HEK293 (cell line): Measurements from ENCODE around the gene THRAP3.

Experiments used
- SP2 ChIP-seq: fragments of 450-650 bp; formaldehyde crosslinking; IDR thresholded peaks from 2 replicates; pipeline ENCODE4 v1.5.1; 2016; ENCODE audit warnings: missing biosample characterization, missing genetic modification characterization
- YY1 ChIP-seq: fragments of 450-650 bp; formaldehyde crosslinking; IDR thresholded peaks from 2 replicates; pipeline ENCODE4 v1.5.1; 2018; ENCODE audit warnings: missing biosample characterization, missing genetic modification characterization
- ZNF10 ChIP-seq: fragments of 450-650 bp; formaldehyde crosslinking; IDR thresholded peaks from 2 replicates; pipeline ENCODE4 v1.5.1; 2017; ENCODE audit warnings: missing biosample characterization, missing genetic modification characterization
- ZNF701 ChIP-seq: fragments of 450-650 bp; formaldehyde crosslinking; IDR thresholded peaks from 2 replicates; pipeline ENCODE4 v1.5.1; 2016; ENCODE audit warnings: missing biosample characterization, missing genetic modification characterization
- TF ChIP-seq, protein P1 (sequence below): IDR thresholded peaks from 2 replicates; pipeline ENCODE4 v1.6.1; 2011; ENCODE audit warnings: mild to moderate bottlenecking, low read depth, low read length, borderline replicate concordance
- TF ChIP-seq, protein P2 (sequence below): fragments of 450-650 bp; formaldehyde crosslinking; IDR thresholded peaks from 2 replicates; pipeline ENCODE4 v1.5.1; 2016; ENCODE audit warnings: missing biosample characterization, missing genetic modification characterization

DNA sequence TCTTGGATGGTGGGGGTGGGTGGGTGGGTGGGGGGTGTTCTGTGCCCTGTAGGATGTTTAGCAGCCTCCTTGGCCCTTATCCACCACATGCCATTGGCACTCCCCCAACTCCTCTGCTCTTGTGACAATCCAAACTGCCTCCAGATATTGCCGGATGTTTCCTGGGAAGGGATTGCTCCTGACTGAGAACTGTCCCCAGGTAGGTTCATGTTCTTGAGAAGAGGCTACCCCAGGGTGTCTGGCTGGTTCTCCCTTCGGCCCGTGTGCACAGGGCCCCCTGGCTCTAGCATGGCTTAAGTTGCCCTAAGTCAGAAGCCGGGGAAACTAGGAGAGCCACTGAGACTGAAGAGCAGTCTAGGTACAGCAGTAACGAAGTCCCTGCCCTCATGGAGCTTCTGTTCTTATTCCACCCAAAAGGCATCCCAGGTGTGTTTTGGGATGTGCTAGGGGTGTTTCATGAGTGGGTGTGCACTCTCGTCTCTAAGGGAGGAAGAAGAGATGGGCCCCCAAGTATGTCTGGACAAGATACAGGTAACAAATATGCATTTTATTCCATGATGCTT is 19.8 kb upstream of the THRAP3 start:
- TF ChIP-seq YY1 (no peak), ZNF10 (tag by site-specific recombination) (no peak), SP2 (tag by site-specific recombination) (no peak), ZNF701 (no peak)
- TF ChIP-seq, protein P1, sequence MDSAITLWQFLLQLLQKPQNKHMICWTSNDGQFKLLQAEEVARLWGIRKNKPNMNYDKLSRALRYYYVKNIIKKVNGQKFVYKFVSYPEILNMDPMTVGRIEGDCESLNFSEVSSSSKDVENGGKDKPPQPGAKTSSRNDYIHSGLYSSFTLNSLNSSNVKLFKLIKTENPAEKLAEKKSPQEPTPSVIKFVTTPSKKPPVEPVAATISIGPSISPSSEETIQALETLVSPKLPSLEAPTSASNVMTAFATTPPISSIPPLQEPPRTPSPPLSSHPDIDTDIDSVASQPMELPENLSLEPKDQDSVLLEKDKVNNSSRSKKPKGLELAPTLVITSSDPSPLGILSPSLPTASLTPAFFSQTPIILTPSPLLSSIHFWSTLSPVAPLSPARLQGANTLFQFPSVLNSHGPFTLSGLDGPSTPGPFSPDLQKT, result no peak
- TF ChIP-seq, protein P2, sequence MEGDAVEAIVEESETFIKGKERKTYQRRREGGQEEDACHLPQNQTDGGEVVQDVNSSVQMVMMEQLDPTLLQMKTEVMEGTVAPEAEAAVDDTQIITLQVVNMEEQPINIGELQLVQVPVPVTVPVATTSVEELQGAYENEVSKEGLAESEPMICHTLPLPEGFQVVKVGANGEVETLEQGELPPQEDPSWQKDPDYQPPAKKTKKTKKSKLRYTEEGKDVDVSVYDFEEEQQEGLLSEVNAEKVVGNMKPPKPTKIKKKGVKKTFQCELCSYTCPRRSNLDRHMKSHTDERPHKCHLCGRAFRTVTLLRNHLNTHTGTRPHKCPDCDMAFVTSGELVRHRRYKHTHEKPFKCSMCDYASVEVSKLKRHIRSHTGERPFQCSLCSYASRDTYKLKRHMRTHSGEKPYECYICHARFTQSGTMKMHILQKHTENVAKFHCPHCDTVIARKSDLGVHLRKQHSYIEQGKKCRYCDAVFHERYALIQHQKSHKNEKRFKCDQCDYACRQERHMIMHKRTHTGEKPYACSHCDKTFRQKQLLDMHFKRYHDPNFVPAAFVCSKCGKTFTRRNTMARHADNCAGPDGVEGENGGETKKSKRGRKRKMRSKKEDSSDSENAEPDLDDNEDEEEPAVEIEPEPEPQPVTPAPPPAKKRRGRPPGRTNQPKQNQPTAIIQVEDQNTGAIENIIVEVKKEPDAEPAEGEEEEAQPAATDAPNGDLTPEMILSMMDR, result no peak
